Measurements from ENCODE around the gene RNASE4. TPM values are rescaled to one million over a fixed set of nuclear protein-coding genes. Genes with fewer than 3 reads are reported as not detected.

The RNASE4 gene
- total and polyA plus RNA-seq, 10 of the 15 experiments (the other 5 are each of a cell fraction or from before 2014, with no cell fraction given): 0.87 to 2.6 (median 1.3) TPM

DNA sequence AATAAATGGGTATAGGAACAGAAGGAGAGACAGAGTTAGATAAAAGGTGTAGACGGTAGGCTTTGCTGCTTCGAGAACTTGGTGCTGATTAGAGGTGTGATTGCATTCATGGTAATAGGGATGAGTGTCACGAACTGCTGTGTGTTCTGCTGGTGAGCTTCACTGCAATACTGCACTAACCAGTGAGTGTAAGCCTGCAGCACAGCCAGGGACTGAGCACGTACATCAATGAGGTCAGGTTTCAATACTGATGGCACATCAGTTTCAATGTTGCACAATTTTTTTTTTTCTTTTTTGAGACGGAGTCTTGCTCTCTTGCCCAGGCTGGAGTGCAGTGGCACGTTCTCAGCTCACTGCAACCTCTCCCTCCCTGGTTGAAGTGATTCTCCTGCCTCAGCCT is 36.4 kb downstream of the RNASE4 start (continued):
- TF ChIP-seq RFX5 (IDR thresholded peaks at IDR 0.05; ENCODE audit: low read depth, low read length) (no peak), BMI1 (IDR thresholded peaks at IDR 0.05; ENCODE audit: borderline replicate concordance) (no peak), ZBED1 (IDR thresholded peaks at IDR 0.05; ENCODE audit: borderline replicate concordance) (no peak), YY1 (IDR thresholded peaks at IDR 0.05; ENCODE audit: low read depth, low read length) (no peak), HDGF (IDR thresholded peaks at IDR 0.05) (no peak), SMARCA5 (IDR thresholded peaks at IDR 0.05) (no peak), NFYB (IDR thresholded peaks at IDR 0.05; ENCODE audit: insufficient read depth, low read depth, low read length) (no peak), NRF1 (conservative IDR thresholded peaks at IDR 0.05; ENCODE audit: low read depth, low read length) (no peak), RUNX3 (IDR thresholded peaks at IDR 0.05; ENCODE audit: low read length) (no peak), HDAC6 (IDR thresholded peaks at IDR 0.05; ENCODE audit: unreplicated experiment) (no peak)
- TF ChIP-seq, protein P1, sequence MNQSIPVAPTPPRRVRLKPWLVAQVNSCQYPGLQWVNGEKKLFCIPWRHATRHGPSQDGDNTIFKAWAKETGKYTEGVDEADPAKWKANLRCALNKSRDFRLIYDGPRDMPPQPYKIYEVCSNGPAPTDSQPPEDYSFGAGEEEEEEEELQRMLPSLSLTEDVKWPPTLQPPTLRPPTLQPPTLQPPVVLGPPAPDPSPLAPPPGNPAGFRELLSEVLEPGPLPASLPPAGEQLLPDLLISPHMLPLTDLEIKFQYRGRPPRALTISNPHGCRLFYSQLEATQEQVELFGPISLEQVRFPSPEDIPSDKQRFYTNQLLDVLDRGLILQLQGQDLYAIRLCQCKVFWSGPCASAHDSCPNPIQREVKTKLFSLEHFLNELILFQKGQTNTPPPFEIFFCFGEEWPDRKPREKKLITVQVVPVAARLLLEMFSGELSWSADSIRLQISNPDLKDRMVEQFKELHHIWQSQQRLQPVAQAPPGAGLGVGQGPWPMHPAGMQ (IDR thresholded peaks at IDR 0.05; ENCODE audit: borderline replicate concordance): no peak
- TF ChIP-seq, protein P2, sequence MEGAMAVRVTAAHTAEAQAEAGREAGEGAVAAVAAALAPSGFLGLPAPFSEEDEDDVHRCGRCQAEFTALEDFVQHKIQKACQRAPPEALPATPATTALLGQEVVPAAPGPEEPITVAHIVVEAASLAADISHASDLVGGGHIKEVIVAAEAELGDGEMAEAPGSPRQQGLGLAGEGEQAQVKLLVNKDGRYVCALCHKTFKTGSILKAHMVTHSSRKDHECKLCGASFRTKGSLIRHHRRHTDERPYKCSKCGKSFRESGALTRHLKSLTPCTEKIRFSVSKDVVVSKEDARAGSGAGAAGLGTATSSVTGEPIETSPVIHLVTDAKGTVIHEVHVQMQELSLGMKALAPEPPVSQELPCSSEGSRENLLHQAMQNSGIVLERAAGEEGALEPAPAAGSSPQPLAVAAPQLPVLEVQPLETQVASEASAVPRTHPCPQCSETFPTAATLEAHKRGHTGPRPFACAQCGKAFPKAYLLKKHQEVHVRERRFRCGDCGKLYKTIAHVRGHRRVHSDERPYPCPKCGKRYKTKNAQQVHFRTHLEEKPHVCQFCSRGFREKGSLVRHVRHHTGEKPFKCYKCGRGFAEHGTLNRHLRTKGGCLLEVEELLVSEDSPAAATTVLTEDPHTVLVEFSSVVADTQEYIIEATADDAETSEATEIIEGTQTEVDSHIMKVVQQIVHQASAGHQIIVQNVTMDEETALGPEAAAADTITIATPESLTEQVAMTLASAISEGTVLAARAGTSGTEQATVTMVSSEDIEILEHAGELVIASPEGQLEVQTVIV (IDR thresholded peaks at IDR 0.05; ENCODE audit: borderline replicate concordance, partially characterized antibody): no peak

Measured in GM12878 (cell line).